ENCODE results near the gene SSTR4. TPM values are rescaled to one million over a fixed set of nuclear protein-coding genes. Genes with fewer than 3 reads are reported as not detected.

SSTR4 gene
- total RNA-seq, 4 donors from 2014 or later: not detected

GRCh38 chr20:23080521-23080920, 45.4 kb downstream of the SSTR4 start:
- DNase-seq (ENCODE audit: low spot score) (no peak), ATAC-seq (ENCODE audit: low FRiP score) (no peak)
- TF ChIP-seq, protein P1, sequence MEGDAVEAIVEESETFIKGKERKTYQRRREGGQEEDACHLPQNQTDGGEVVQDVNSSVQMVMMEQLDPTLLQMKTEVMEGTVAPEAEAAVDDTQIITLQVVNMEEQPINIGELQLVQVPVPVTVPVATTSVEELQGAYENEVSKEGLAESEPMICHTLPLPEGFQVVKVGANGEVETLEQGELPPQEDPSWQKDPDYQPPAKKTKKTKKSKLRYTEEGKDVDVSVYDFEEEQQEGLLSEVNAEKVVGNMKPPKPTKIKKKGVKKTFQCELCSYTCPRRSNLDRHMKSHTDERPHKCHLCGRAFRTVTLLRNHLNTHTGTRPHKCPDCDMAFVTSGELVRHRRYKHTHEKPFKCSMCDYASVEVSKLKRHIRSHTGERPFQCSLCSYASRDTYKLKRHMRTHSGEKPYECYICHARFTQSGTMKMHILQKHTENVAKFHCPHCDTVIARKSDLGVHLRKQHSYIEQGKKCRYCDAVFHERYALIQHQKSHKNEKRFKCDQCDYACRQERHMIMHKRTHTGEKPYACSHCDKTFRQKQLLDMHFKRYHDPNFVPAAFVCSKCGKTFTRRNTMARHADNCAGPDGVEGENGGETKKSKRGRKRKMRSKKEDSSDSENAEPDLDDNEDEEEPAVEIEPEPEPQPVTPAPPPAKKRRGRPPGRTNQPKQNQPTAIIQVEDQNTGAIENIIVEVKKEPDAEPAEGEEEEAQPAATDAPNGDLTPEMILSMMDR (IDR thresholded peaks at IDR 0.05): no peak

- ATAC-seq (ENCODE audit: low FRiP score) (no peak), DNase-seq (ENCODE audit: low spot score) (no peak)
- TF ChIP-seq, protein P1 (IDR thresholded peaks at IDR 0.05): no peak
Observed at GRCh38 chr20:23081263-23081819, 46.2 kb downstream of the SSTR4 start.

- TF ChIP-seq, protein P1 (IDR thresholded peaks at IDR 0.05): no peak
- no peak for DNase-seq (ENCODE audit: low spot score)
- ATAC-seq (ENCODE audit: low FRiP score): no peak
Observed at GRCh38 chr20:23082846-23083552, 47.9 kb downstream of the SSTR4 start.

- ATAC-seq (ENCODE audit: low FRiP score) (no peak), DNase-seq (ENCODE audit: low spot score) (no peak)
- TF ChIP-seq, protein P1 (IDR thresholded peaks at IDR 0.05): no peak
Observed at GRCh38 chr20:23083553-23084220, 48.6 kb downstream of the SSTR4 start.

DNA sequence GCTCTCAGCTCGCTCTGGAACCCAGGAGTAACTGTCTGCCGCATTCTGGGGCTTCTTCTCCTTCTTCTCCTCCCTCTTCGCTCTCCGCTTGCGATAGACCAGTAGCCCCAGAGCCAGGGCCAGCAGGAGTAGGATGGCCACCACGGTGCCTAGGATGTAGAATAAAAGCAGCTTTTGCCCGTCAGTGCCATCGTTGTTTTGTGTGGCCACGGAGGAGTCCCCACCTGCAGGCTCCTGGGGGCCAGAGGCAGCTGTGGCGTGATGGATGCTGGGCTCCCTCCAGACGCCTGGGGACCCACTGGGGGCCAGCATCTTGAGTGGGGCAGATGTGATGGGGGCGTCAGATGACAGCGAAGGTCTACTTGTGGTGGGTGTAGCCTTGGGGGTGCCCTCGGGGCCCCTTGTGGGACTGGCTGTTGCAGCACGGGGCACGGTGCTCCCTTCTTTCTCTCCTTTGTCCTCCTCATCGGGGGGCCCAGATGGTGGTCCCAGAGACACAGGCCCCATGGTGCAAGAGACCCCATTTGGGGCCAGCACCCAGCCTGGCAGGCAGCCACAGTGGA, 49.3 kb downstream of the SSTR4 start:
- TF ChIP-seq, protein P1 (IDR thresholded peaks at IDR 0.05): no peak
- no peak for ATAC-seq (ENCODE audit: low FRiP score)
- DNase-seq (ENCODE audit: low spot score): no peak

DNA sequence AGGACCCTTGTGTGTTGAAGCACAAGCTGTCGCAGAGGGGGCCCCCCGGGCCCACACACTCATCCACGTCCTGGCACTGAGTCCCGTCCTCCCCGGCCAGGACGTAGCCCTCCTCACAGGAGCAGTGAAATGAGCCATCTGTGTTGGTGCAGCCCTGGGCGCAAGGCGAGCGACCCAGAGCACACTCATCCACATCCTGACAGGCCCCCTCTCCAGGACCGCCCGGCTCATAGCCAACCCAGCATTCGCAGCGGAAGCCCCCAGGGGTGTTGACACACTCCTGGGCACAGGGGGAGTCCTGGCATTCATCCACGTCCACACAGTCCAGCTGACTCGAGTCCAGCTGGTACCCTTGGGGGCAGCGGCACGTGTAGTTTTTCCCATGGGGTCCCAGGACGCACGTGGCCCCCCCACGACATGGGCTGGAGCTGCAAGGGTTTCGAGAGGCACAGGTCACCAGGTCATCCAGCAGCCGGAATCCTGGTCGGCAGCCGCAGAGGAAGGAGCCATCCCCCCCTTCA, 49.8 kb downstream of the SSTR4 start:
- DNase-seq (ENCODE audit: low spot score) (no peak), ATAC-seq (ENCODE audit: low FRiP score) (no peak)
- TF ChIP-seq, protein P1 (IDR thresholded peaks at IDR 0.05): no peak

All from omental fat pad (tissue), 4 donors.